Hepatocyte (in vitro differentiated cells): ENCODE data around the gene TMPRSS11A. TPM values are rescaled to one million over a fixed set of nuclear protein-coding genes. Genes with fewer than 3 reads are reported as not detected.

Experiments used
- DNase-seq: peaks from one replicate; pipeline ENCODE4 v3.0.0-alpha.2; 2016; ENCODE audit warnings: low spot score
- H2AFZ ChIP-seq: fragments of 200-600 bp; sonication (generic); 2 replicates; pipeline ENCODE4 v1.6.0; 2016; ENCODE audit warnings: antibody characterized with exemption, mild to moderate bottlenecking
- H3K27ac ChIP-seq: fragments of 200-600 bp; sonication (generic); 2 replicates; pipeline ENCODE4 v1.5.1; 2016; ENCODE audit warnings: mild to moderate bottlenecking
- H3K27me3 ChIP-seq: fragments of 200-600 bp; sonication (generic); 2 replicates; pipeline ENCODE4 v1.6.1; 2016
- H3K36me3 ChIP-seq: fragments of 200-600 bp; sonication (generic); replicated peaks from 2 replicates; pipeline ENCODE4 v1.5.1; 2016; ENCODE audit warnings: low read depth; ENCODE audit not compliant: insufficient read depth
- H3K4me1 ChIP-seq: fragments of 200-600 bp; sonication (generic); 2 replicates; pipeline ENCODE4 v1.5.1; 2016; ENCODE audit warnings: mild to moderate bottlenecking, moderate library complexity; ENCODE audit not compliant: insufficient read depth
- H3K4me2 ChIP-seq: fragments of 200-600 bp; sonication (generic); 2 replicates; pipeline ENCODE4 v1.6.0; 2016
- H3K4me3 ChIP-seq: fragments of 200-600 bp; sonication (generic); 2 replicates; pipeline ENCODE4 v1.5.1; 2016; ENCODE audit warnings: mild to moderate bottlenecking
- H3K79me2 ChIP-seq: fragments of 200-600 bp; sonication (generic); 2 replicates; pipeline ENCODE4 v1.6.0; 2017; ENCODE audit warnings: mild to moderate bottlenecking
- H3K9me2 ChIP-seq: fragments of 200-600 bp; sonication (generic); replicated peaks from 2 replicates; pipeline ENCODE4 v1.6.0; 2017; ENCODE audit warnings: mild to moderate bottlenecking; ENCODE audit not compliant: insufficient read depth
- H3K9me3 ChIP-seq: fragments of 200-600 bp; sonication (generic); 2 replicates; pipeline ENCODE4 v1.5.1; 2016; ENCODE audit warnings: low read depth, mild to moderate bottlenecking
- H4K20me1 ChIP-seq: fragments of 200-600 bp; sonication (generic); 2 replicates; pipeline ENCODE4 v1.6.0; 2016; ENCODE audit warnings: mild to moderate bottlenecking; ENCODE audit not compliant: insufficient read depth, poor library complexity, severe bottlenecking
- CTCF ChIP-seq: fragments of 200-600 bp; sonication (generic); IDR thresholded peaks from 2 replicates; pipeline ENCODE4 v1.5.1; 2016; ENCODE audit warnings: antibody characterized with exemption, mild to moderate bottlenecking; ENCODE audit not compliant: poor library complexity
- EZH2 ChIP-seq: fragments of 200-600 bp; sonication (generic); IDR thresholded peaks from 2 replicates; pipeline ENCODE4 v1.6.1; 2016; ENCODE audit warnings: antibody characterized with exemption, mild to moderate bottlenecking, borderline replicate concordance
- EZH2phosphoT487 ChIP-seq: fragments of 200-600 bp; sonication (generic); IDR thresholded peaks from one replicate; pipeline ENCODE4 v1.6.1; 2018; ENCODE audit warnings: antibody characterized with exemption, mild to moderate bottlenecking, low read depth, moderate library complexity; ENCODE audit not compliant: unreplicated experiment, severe bottlenecking
- WGBS: methylation state at CpG from one replicate; pipeline ENCODE4 v1.1.6; 2016; ENCODE audit warnings: low lambda C conversion rate; ENCODE audit errors: missing lambda C conversion rate; 5-methylcytosine and 5-hydroxymethylcytosine counted together
- polyA plus RNA-seq: library from polyadenylated mRNA; unstranded; fragments of >200 nt; fragmentation: Nextera tagmentation; extraction: Ambion mirVana; gene quantifications from 2 replicates; pipeline ENCODE4 v1.2.1, GENCODE V29; 2016
- total RNA-seq: library from RNA; depleted of rRNA; stranded (reverse); fragments of >200 nt; gene quantifications from 2 replicates; pipeline ENCODE4 v1.2.3, GENCODE V29; 2014

TMPRSS11A gene
- total and polyA plus RNA-seq, 2 experiments from 2014 or later = 0.10 TPM; not detected in 1

- TF ChIP-seq EZH2phosphoT487 (no peak), EZH2 (no peak), CTCF (no peak)
- no peak overlapping the region for H3K4me2 ChIP-seq
- no peaks in the 10 kb centered on the region for H3K9me2 ChIP-seq
- H3K79me2 ChIP-seq = no peaks in the 10 kb centered on the region
- H3K4me1 ChIP-seq = no peaks in the 10 kb centered on the region
- no peaks in the 10 kb centered on the region for H3K27me3 ChIP-seq
- H3K36me3 ChIP-seq = no peaks in the 10 kb centered on the region
- no peak overlapping the region for H3K4me3 ChIP-seq
- H4K20me1 ChIP-seq = no peaks in the 10 kb centered on the region
- no peak for DNase-seq
- no peak overlapping the region for H2AFZ ChIP-seq
- no peak overlapping the region for H3K27ac ChIP-seq
- H3K9me3 ChIP-seq = no peaks in the 10 kb centered on the region
Measured at GRCh38 chr4:67899096-67899495, 64.2 kb downstream of the TMPRSS11A start.

- DNase-seq = no peak
- no peaks in the 10 kb centered on the region for H3K27me3 ChIP-seq
- no peaks in the 10 kb centered on the region for H3K9me3 ChIP-seq
- no peak overlapping the region for H2AFZ ChIP-seq
- H4K20me1 ChIP-seq = no peaks in the 10 kb centered on the region
- no peaks in the 10 kb centered on the region for H3K9me2 ChIP-seq
- H3K4me2 ChIP-seq = no peak overlapping the region
- no peak for TF ChIP-seq CTCF
- no peak for TF ChIP-seq EZH2phosphoT487
- TF ChIP-seq EZH2 = no peak
- no peaks in the 10 kb centered on the region for H3K79me2 ChIP-seq
- H3K36me3 ChIP-seq = no peaks in the 10 kb centered on the region
- H3K4me3 ChIP-seq = no peak overlapping the region
- no peak overlapping the region for H3K27ac ChIP-seq
- H3K4me1 ChIP-seq = no peaks in the 10 kb centered on the region
Measured at GRCh38 chr4:67897686-67898085, 65.6 kb downstream of the TMPRSS11A start.

GRCh38 chr4:67896421-67897065, 66.8 kb downstream of the TMPRSS11A start:
- Histone ChIP-seq H3K4me1 (no peaks in the 10 kb centered on the region), H3K36me3 (no peaks in the 10 kb centered on the region), H3K4me3 (no peak overlapping the region), H3K9me3 (no peaks in the 10 kb centered on the region), H3K27ac (no peak overlapping the region), H3K27me3 (no peaks in the 10 kb centered on the region), H3K9me2 (no peaks in the 10 kb centered on the region), H3K79me2 (no peaks in the 10 kb centered on the region), H3K4me2 (no peak overlapping the region), H2AFZ (no peak overlapping the region), H4K20me1 (no peaks in the 10 kb centered on the region)
- TF ChIP-seq EZH2 (no peak), EZH2phosphoT487 (no peak), CTCF (no peak)
- no peak for DNase-seq
- WGBS = over 99% methylated on average over 20 of the region's 26 CpGs

- no peaks in the 10 kb centered on the region for H3K9me2 ChIP-seq
- no peaks in the 10 kb centered on the region for H3K79me2 ChIP-seq
- H3K4me2 ChIP-seq = no peak overlapping the region
- DNase-seq = no peak
- no peaks in the 10 kb centered on the region for H3K9me3 ChIP-seq
- H3K4me1 ChIP-seq = no peaks in the 10 kb centered on the region
- H3K27me3 ChIP-seq = no peaks in the 10 kb centered on the region
- H3K4me3 ChIP-seq = no peak overlapping the region
- no peaks in the 10 kb centered on the region for H4K20me1 ChIP-seq
- H3K27ac ChIP-seq = no peak overlapping the region
- no peak for TF ChIP-seq EZH2
- TF ChIP-seq EZH2phosphoT487 = no peak
- no peak for TF ChIP-seq CTCF
- H2AFZ ChIP-seq = no peak overlapping the region
- WGBS = 89% methylated on average over 1 of the region's 1 CpG
- H3K36me3 ChIP-seq = no peaks in the 10 kb centered on the region
Measured at GRCh38 chr4:67894659-67895058, 68.6 kb downstream of the TMPRSS11A start.
